Measurements from ENCODE around the gene SPAAR. TPM values are rescaled to one million over a fixed set of nuclear protein-coding genes. Genes with fewer than 3 reads are reported as not detected.
"Not testable (repeated sequence)": the region's sequence is repeated elsewhere in the genome, so short reads cannot be mapped to it uniquely, and the experiment has no call there.

The SPAAR gene
- total and polyA plus RNA-seq, 5 donors from 2014 or later, result not detected

DNA sequence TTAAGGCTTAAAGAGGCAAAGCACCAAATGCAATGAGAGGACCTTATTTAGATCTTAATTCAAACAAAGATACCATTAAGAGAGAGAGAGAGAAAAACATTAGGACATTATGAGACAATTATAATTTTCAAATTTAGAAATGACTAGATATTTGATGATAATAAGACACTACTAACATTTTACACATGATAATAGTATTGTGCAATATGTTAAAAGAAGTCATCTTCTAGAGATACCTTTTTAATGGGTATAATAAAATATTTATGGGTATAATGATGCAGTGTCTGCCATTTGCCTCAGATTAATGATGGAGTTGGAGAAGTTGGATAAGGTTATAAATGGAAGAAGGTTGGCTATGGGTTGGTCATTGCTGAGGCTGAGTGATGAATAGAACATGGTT is 21.2 kb downstream of the SPAAR start:
- ATAC-seq (ENCODE audit: low read depth in 2 of 2) (no peak), DNase-seq (no peak)
- Histone ChIP-seq H3K27me3 (ENCODE audit: control insufficient read depth, insufficient read depth, low read length) (no peaks in the 10 kb centered on the region), H3K4me1 (ENCODE audit: control insufficient read depth, insufficient read depth, low read length, poor library complexity, severe bottlenecking) (peaks cover 3% of the 10 kb centered on the region), H3K9me3 (ENCODE audit: control insufficient read depth in 2 of 2, low read length in 2 of 2) (no peaks in the 10 kb centered on the region), H3K27ac (ENCODE audit: insufficient read depth, low read length, poor library complexity, severe bottlenecking) (no peak overlapping the region), H3K4me3 (ENCODE audit: low read depth, low read length) (no peak overlapping the region), H3K36me3 (ENCODE audit: control insufficient read depth, insufficient read depth, low read length) (no peaks in the 10 kb centered on the region)
- Mint-ChIP-seq H3K4me3 (no peak overlapping the region), H3K4me1 (peaks cover 6 to 12% (median 9%) of the 10 kb centered on the region in 4 donors), H3K27me3 (peaks cover 5% of the 10 kb centered on the region), H3K9me3 (peaks cover 0 to 5% (median 0%) of the 10 kb centered on the region in 7 donors), H3K27ac (no peak overlapping the region), H3K36me3 (peaks cover 6% of the 10 kb centered on the region)

DNA sequence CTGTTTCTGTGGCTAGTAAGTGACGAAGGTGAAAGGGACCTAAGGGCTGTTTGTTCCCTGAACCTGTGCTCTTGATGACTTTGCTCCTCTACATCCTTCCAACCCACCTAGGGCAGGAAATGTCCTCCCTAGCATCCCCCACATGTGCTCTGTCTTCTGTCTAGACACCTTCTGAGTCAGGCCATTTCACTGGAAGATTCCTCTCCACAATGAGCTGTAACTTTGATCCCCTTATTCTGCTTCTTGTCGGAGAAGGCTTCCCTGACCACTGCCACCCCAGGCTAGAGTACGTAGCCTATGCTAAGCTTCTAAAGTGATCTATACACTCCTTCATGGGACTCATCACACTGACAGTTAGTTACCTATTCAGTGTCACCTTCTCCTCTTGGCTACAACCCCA is 21.7 kb downstream of the SPAAR start:
- Histone ChIP-seq H3K36me3 (ENCODE audit: control insufficient read depth, insufficient read depth, low read length) (no peaks in the 10 kb centered on the region), H3K9me3 (ENCODE audit: control insufficient read depth in 2 of 2, low read length in 2 of 2) (no peaks in the 10 kb centered on the region), H3K4me3 (ENCODE audit: low read depth, low read length) (no peak overlapping the region), H3K27me3 (ENCODE audit: control insufficient read depth, insufficient read depth, low read length) (no peaks in the 10 kb centered on the region), H3K27ac (ENCODE audit: insufficient read depth, low read length, poor library complexity, severe bottlenecking) (no peak overlapping the region), H3K4me1 (ENCODE audit: control insufficient read depth, insufficient read depth, low read length, poor library complexity, severe bottlenecking) (peaks cover 3% of the 10 kb centered on the region)
- Mint-ChIP-seq H3K36me3 (peaks cover 6% of the 10 kb centered on the region), H3K4me3 (no peak overlapping the region), H3K9me3 (peaks cover 0 to 5% (median 0%) of the 10 kb centered on the region in 7 donors), H3K27ac (no peak overlapping the region), H3K27me3 (peaks cover 5% of the 10 kb centered on the region), H3K4me1 (peaks cover 6 to 12% (median 9%) of the 10 kb centered on the region in 4 donors)
- DNase-seq (no peak), ATAC-seq (ENCODE audit: low read depth in 2 of 2) (no peak)

DNA sequence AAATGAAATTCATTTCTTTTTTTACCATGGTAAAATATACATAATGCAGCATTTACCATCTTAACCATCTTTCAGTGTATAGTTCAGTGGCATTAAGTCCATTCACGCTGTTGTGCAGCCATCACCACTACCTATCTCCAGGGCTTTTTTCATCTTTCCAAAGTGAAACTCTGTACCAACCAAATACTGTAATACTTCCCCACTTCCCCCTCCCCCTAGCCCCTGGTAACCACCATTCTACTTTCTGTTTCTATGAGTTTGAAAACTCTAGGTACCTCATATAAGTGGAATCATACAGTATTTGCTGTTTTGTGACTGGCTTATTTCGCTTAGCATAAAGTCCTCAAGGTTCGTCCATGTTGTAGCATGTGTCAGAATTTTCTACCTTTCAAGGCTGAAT is 23.4 kb downstream of the SPAAR start:
- Histone ChIP-seq H3K27me3 (ENCODE audit: control insufficient read depth, insufficient read depth, low read length) (no peaks in the 10 kb centered on the region), H3K27ac (ENCODE audit: insufficient read depth, low read length, poor library complexity, severe bottlenecking) (no peak overlapping the region), H3K4me3 (ENCODE audit: low read depth, low read length) (no peak overlapping the region), H3K9me3 (ENCODE audit: control insufficient read depth in 2 of 2, low read length in 2 of 2) (no peaks in the 10 kb centered on the region), H3K4me1 (ENCODE audit: control insufficient read depth, insufficient read depth, low read length, poor library complexity, severe bottlenecking) (peaks cover 3% of the 10 kb centered on the region), H3K36me3 (ENCODE audit: control insufficient read depth, insufficient read depth, low read length) (no peaks in the 10 kb centered on the region)
- Mint-ChIP-seq H3K4me3 (no peak overlapping the region), H3K9me3 (peaks cover 0 to 6% (median 0%) of the 10 kb centered on the region in 7 donors), H3K27me3 (peaks cover 5% of the 10 kb centered on the region), H3K36me3 (no peaks in the 10 kb centered on the region), H3K27ac (peak overlapping the region in 1 of 3 donors; percentile 67), H3K4me1 (peaks cover 9 to 21% (median 17%) of the 10 kb centered on the region in 4 donors)
- no peak for DNase-seq
- no peak for ATAC-seq (ENCODE audit: low read depth in 2 of 2)

DNA sequence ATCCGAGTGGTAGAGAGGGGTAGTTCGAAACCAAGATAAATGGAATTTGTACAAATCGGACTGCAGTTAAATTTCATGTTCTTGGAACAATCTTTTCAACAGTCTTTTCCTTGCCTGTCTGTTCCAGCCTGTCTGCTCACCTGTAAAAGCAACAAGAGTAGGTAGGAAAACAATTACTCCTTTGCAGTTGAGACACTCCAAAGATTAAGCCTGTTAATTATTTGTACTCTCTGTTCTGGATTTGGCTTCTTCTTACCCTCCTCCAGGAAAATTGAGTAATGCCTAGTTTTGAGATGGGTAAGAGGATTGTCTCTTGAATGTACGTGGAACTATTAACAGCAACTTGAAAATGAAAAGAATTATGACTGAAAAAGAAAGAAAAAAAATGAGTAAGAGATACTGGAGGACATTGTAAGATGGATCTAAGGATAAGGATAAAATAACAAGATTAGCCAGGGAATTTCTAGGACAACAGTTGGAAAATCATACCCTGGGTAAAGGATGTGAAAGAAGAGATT is 24.3 kb downstream of the SPAAR start:
- Histone ChIP-seq H3K9me3 (ENCODE audit: control insufficient read depth in 2 of 2, low read length in 2 of 2) (no peaks in the 10 kb centered on the region), H3K4me1 (ENCODE audit: control insufficient read depth, insufficient read depth, low read length, poor library complexity, severe bottlenecking) (peaks cover 8% of the 10 kb centered on the region), H3K4me3 (ENCODE audit: low read depth, low read length) (no peak overlapping the region), H3K27ac (ENCODE audit: insufficient read depth, low read length, poor library complexity, severe bottlenecking) (no peak overlapping the region), H3K27me3 (ENCODE audit: control insufficient read depth, insufficient read depth, low read length) (no peaks in the 10 kb centered on the region), H3K36me3 (ENCODE audit: control insufficient read depth, insufficient read depth, low read length) (no peaks in the 10 kb centered on the region)
- H3K4me1 Mint-ChIP-seq, result peaks cover 9 to 28% (median 24%) of the 10 kb centered on the region in 4 donors
- H3K27me3 Mint-ChIP-seq, result peaks cover 5% of the 10 kb centered on the region
- peaks cover 0 to 6% (median 0%) of the 10 kb centered on the region in 7 donors for H3K9me3 Mint-ChIP-seq
- no peak for ATAC-seq (ENCODE audit: low read depth in 2 of 2)
- no peaks in the 10 kb centered on the region for H3K36me3 Mint-ChIP-seq
- no peak overlapping the region for H3K4me3 Mint-ChIP-seq
- no peak overlapping the region for H3K27ac Mint-ChIP-seq
- DNase-seq, result no peak

DNA sequence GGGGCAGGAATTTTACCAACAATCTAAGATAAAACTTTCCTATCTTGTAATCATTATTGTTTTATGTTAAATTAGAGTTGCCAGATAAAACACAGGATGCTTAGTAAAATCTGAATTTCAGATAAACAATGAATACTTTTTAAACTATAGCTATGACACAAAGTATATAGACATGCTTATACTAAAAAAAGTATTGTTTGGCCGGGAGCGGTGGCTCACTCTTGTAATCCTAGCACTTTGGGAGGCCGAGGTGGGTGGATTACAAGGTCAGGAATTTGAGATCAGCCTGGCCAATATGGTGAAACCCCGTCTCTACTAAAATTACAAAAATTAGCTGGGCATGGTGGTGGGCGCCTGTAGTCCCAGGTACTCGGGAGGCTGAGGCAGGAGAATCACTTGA is 24.8 kb downstream of the SPAAR start:
- H3K27ac Mint-ChIP-seq; ATAC-seq (ENCODE audit: low read depth in 2 of 2); H3K27me3 ChIP-seq (ENCODE audit: control insufficient read depth, insufficient read depth, low read length); H3K9me3 ChIP-seq (ENCODE audit: control insufficient read depth in 2 of 2, low read length in 2 of 2); H3K27ac ChIP-seq (ENCODE audit: insufficient read depth, low read length, poor library complexity, severe bottlenecking); H3K36me3 Mint-ChIP-seq; H3K36me3 ChIP-seq (ENCODE audit: control insufficient read depth, insufficient read depth, low read length); H3K4me3 Mint-ChIP-seq; H3K4me3 ChIP-seq (ENCODE audit: low read depth, low read length); DNase-seq; H3K27me3 Mint-ChIP-seq; H3K9me3 Mint-ChIP-seq; H3K4me1 ChIP-seq (ENCODE audit: control insufficient read depth, insufficient read depth, low read length, poor library complexity, severe bottlenecking): not testable (repeated sequence)
- peaks cover 9 to 32% (median 26%) of the 10 kb centered on the region in 4 donors for H3K4me1 Mint-ChIP-seq

DNA sequence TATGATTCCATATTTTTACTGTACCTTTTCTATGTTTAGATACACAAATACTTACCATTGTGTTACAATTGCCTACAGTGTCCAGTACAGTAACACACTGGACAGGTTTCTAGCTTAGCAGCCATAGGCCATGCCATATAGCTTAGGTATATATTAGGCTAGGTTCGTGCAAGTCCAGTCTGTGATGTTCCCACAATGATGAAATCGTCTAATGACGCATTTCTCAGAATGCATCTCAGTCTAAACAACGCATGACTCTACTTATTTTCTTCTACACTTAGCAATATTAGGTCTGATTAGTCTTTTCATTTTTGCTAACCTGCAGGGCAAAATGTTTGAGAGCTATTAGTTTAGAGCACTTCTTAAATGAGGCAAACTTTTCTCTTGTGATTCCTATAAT is 26.0 kb downstream of the SPAAR start:
- Mint-ChIP-seq H3K27ac (no peak overlapping the region), H3K4me3 (no peak overlapping the region), H3K27me3 (no peaks in the 10 kb centered on the region), H3K9me3 (peaks cover 0 to 6% (median 0%) of the 10 kb centered on the region in 7 donors), H3K36me3 (no peaks in the 10 kb centered on the region), H3K4me1 (peaks cover 11 to 44% (median 35%) of the 10 kb centered on the region in 4 donors)
- Histone ChIP-seq H3K4me1 (ENCODE audit: control insufficient read depth, insufficient read depth, low read length, poor library complexity, severe bottlenecking) (peaks cover 16% of the 10 kb centered on the region), H3K4me3 (ENCODE audit: low read depth, low read length) (no peak overlapping the region), H3K27me3 (ENCODE audit: control insufficient read depth, insufficient read depth, low read length) (no peaks in the 10 kb centered on the region), H3K27ac (ENCODE audit: insufficient read depth, low read length, poor library complexity, severe bottlenecking) (no peak overlapping the region), H3K36me3 (ENCODE audit: control insufficient read depth, insufficient read depth, low read length) (no peaks in the 10 kb centered on the region), H3K9me3 (ENCODE audit: control insufficient read depth in 2 of 2, low read length in 2 of 2) (no peaks in the 10 kb centered on the region)
- DNase-seq (no peak), ATAC-seq (ENCODE audit: low read depth in 2 of 2) (no peak)

DNA sequence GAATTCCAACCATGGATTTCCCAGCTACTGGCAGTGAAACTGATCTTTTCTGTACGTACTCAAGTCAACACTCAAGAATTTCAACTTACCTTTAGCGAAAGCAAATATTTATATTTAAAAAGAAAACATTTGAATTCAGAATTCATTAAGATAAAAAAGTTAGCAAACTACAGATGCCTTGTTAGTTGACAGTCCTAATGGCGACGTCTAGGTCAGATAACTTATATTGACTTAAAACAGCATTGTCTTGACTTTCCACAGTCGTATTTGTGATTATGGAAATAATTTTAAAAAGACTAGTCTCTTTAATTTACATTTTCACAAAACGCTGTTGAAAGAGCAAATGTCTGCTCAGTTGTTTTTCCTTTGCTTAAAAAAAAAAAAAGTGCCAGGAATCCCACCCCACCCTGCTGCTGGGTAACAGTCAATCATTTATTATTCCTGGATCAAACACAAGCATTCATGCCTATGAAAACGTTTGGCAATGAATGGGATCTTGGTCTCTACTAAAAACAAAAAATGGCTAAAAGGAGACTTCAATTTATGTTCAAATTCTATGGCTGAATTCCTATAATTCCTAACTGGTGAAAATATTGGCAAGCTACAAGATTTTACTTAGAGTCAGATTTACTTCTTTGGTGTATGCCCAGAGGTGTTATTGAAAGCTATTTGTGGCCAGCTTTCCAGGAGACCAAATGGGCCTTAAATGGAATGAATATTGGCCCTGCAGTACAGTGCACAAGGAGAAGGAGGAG is 26.6 kb downstream of the SPAAR start:
- H3K27me3 ChIP-seq (ENCODE audit: control insufficient read depth, insufficient read depth, low read length), result no peaks in the 10 kb centered on the region
- Mint-ChIP-seq H3K36me3 (no peaks in the 10 kb centered on the region), H3K27ac (no peak overlapping the region), H3K4me3 (no peak overlapping the region), H3K9me3 (peaks cover 0 to 5% (median 0%) of the 10 kb centered on the region in 7 donors), H3K4me1 (peaks cover 12 to 51% (median 40%) of the 10 kb centered on the region in 4 donors), H3K27me3 (no peaks in the 10 kb centered on the region)
- no peaks in the 10 kb centered on the region for H3K9me3 ChIP-seq (ENCODE audit: control insufficient read depth in 2 of 2, low read length in 2 of 2)
- ATAC-seq (ENCODE audit: low read depth in 2 of 2) (no peak), DNase-seq (no peak)
- no peaks in the 10 kb centered on the region for H3K36me3 ChIP-seq (ENCODE audit: control insufficient read depth, insufficient read depth, low read length)
- no peak overlapping the region for H3K27ac ChIP-seq (ENCODE audit: insufficient read depth, low read length, poor library complexity, severe bottlenecking)
- H3K4me1 ChIP-seq (ENCODE audit: control insufficient read depth, insufficient read depth, low read length, poor library complexity, severe bottlenecking), result peaks cover 23% of the 10 kb centered on the region
- no peak overlapping the region for H3K4me3 ChIP-seq (ENCODE audit: low read depth, low read length)

DNA sequence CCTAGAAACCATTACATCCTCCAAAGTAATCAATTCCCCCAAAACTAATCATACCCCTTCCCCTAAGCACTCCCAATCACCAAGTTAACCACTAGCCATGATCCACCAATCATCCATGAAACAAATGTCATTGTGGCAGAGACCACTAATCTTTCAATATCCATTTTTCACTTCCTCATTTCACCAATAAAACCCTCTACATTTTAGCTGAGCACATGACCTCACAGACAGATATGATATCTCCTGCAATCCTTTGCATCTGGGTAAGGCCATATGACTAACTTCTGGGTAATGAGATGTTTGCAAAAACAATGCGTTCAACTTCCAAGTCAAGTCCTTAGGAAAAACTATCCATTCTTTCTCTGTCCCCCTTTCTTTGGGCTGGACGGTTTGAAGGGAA is 27.9 kb downstream of the SPAAR start:
- DNase-seq, result no peak
- no peak overlapping the region for H3K4me3 ChIP-seq (ENCODE audit: low read depth, low read length)
- no peaks in the 10 kb centered on the region for H3K9me3 ChIP-seq (ENCODE audit: control insufficient read depth in 2 of 2, low read length in 2 of 2)
- H3K36me3 ChIP-seq (ENCODE audit: control insufficient read depth, insufficient read depth, low read length), result no peaks in the 10 kb centered on the region
- H3K9me3 Mint-ChIP-seq, result peaks cover 0 to 5% (median 1%) of the 10 kb centered on the region in 7 donors
- no peak overlapping the region for H3K27ac ChIP-seq (ENCODE audit: insufficient read depth, low read length, poor library complexity, severe bottlenecking)
- ATAC-seq (ENCODE audit: low read depth in 2 of 2), result no peak
- peaks cover 5% of the 10 kb centered on the region for H3K27me3 Mint-ChIP-seq
- H3K27me3 ChIP-seq (ENCODE audit: control insufficient read depth, insufficient read depth, low read length), result no peaks in the 10 kb centered on the region
- peak overlapping the region in 1 of 4 donors; percentile 26 for H3K4me3 Mint-ChIP-seq
- H3K4me1 ChIP-seq (ENCODE audit: control insufficient read depth, insufficient read depth, low read length, poor library complexity, severe bottlenecking), result peaks cover 36% of the 10 kb centered on the region
- H3K27ac Mint-ChIP-seq, result peak overlapping the region in 2 of 3 donors; percentile 16 to 63
- H3K36me3 Mint-ChIP-seq, result no peaks in the 10 kb centered on the region
- H3K4me1 Mint-ChIP-seq, result peaks cover 13 to 63% (median 51%) of the 10 kb centered on the region in 4 donors
